ENCODE measurements around the gene THRA.

THRA gene

GRCh38 chr17:40110026-40110845 is 47.5 kb downstream of the THRA start:
- Histone ChIP-seq H3K9me3 (ENCODE audit: control extremely low read depth in 1 of 5, control insufficient read depth in 4 of 5, insufficient read depth in 2 of 5, low read depth in 1 of 5, low read length in 4 of 5) (no peaks in the 10 kb centered on the region), H3K27ac (ENCODE audit: insufficient read depth in 1 of 2, low read depth in 1 of 2, low read length in 2 of 2, poor library complexity in 1 of 2, severe bottlenecking in 2 of 2) (no peak overlapping the region), H3K4me3 (ENCODE audit: control insufficient read depth in 1 of 7, extremely low read depth in 1 of 7, insufficient read depth in 4 of 7, low read depth in 2 of 7, low read length in 6 of 7) (no peak overlapping the region), H3K27me3 (replicated peaks in 2 of 5; ENCODE audit: control insufficient read depth in 4 of 5, insufficient read depth in 5 of 5, low read length in 4 of 5) (no peaks in the 10 kb centered on the region), H3K36me3 (ENCODE audit: control insufficient read depth in 4 of 4, insufficient read depth in 4 of 4, low read length in 3 of 4) (no peaks in the 10 kb centered on the region), H3K4me1 (ENCODE audit: control extremely low read depth in 1 of 4, control insufficient read depth in 4 of 4, insufficient read depth in 4 of 4, low read length in 3 of 4) (peaks cover 24 to 84% (median 77%) of the 10 kb centered on the region in 4 experiments)
- CTCF ChIA-PET: interaction anchor here (0.8 to 6.7 kb wide), 16 partner anchors 8 to 173 kb away, joined by 3 to 91 read pairs (median 18); partner anchors contain the start of genes CASC3, MSL1 and NR1D1
- 100% methylated on average over 1 of the region's 3 CpGs for WGBS (ENCODE audit: insufficient coverage)
- POLR2A ChIA-PET: interaction anchor here (1.0 kb wide), 1 partner anchor 12 kb away, joined by 3 read pairs; the partner anchor contains the start of gene MSL1
- DNase-seq: no peak

- ChIA-PET POLR2A (interaction anchor here (1.0 to 1.2 kb wide), 2 partner anchors 11 to 12 kb away, joined by 3 to 7 read pairs; partner anchors contain the start of gene MSL1), CTCF (interaction anchor here (0.8 to 6.7 kb wide), 27 partner anchors 9 to 166 kb away, joined by 3 to 91 read pairs (median 12); partner anchors contain the start of genes CASC3, MSL1, NR1D1 and THRA)
- H3K36me3 ChIP-seq (ENCODE audit: control insufficient read depth in 4 of 4, insufficient read depth in 4 of 4, low read length in 3 of 4): no peaks in the 10 kb centered on the region
- no peaks in the 10 kb centered on the region for H3K27me3 ChIP-seq (replicated peaks in 2 of 5; ENCODE audit: control insufficient read depth in 4 of 5, insufficient read depth in 5 of 5, low read length in 4 of 5)
- H3K27ac ChIP-seq (ENCODE audit: insufficient read depth in 1 of 2, low read depth in 1 of 2, low read length in 2 of 2, poor library complexity in 1 of 2, severe bottlenecking in 2 of 2): peak overlapping the region in 1 of 2 experiments; percentile 37
- peak overlapping the region in 5 of 7 experiments; percentile 32 to 69 (median 53) for H3K4me3 ChIP-seq (ENCODE audit: control insufficient read depth in 1 of 7, extremely low read depth in 1 of 7, insufficient read depth in 4 of 7, low read depth in 2 of 7, low read length in 6 of 7)
- H3K4me1 ChIP-seq (ENCODE audit: control extremely low read depth in 1 of 4, control insufficient read depth in 4 of 4, insufficient read depth in 4 of 4, low read length in 3 of 4): peaks cover 19 to 72% (median 65%) of the 10 kb centered on the region in 4 experiments
- peak; percentile 72 to 80 (median 79) for DNase-seq
- WGBS (ENCODE audit: insufficient coverage): 2% methylated on average over 9 of the region's 12 CpGs
- no peaks in the 10 kb centered on the region for H3K9me3 ChIP-seq (ENCODE audit: control extremely low read depth in 1 of 5, control insufficient read depth in 4 of 5, insufficient read depth in 2 of 5, low read depth in 1 of 5, low read length in 4 of 5)
Measured at GRCh38 chr17:40111221-40112128, 48.7 kb downstream of the THRA start.

- peak overlapping the region in 3 of 7 experiments; percentile 32 to 69 (median 56) for H3K4me3 ChIP-seq (ENCODE audit: control insufficient read depth in 1 of 7, extremely low read depth in 1 of 7, insufficient read depth in 4 of 7, low read depth in 2 of 7, low read length in 6 of 7)
- peak overlapping the region in 1 of 2 experiments; percentile 7 for H3K27ac ChIP-seq (ENCODE audit: insufficient read depth in 1 of 2, low read depth in 1 of 2, low read length in 2 of 2, poor library complexity in 1 of 2, severe bottlenecking in 2 of 2)
- 19% methylated on average over 2 of the region's 2 CpGs for WGBS (ENCODE audit: insufficient coverage)
- no peaks in the 10 kb centered on the region for H3K36me3 ChIP-seq (ENCODE audit: control insufficient read depth in 4 of 4, insufficient read depth in 4 of 4, low read length in 3 of 4)
- ChIA-PET POLR2A (interaction anchor here (1.2 to 1.5 kb wide), 2 partner anchors 13 to 28 kb away, joined by 5 to 7 read pairs; partner anchors contain the start of gene CASC3), CTCF (interaction anchor here (0.8 to 6.7 kb wide), 41 partner anchors 8 to 178 kb away, joined by 3 to 91 read pairs (median 6); partner anchors contain the start of genes CASC3, MSL1, NR1D1 and THRA)
- DNase-seq: no peak
- H3K27me3 ChIP-seq (replicated peaks in 2 of 5; ENCODE audit: control insufficient read depth in 4 of 5, insufficient read depth in 5 of 5, low read length in 4 of 5): no peaks in the 10 kb centered on the region
- peaks cover 17 to 64% (median 58%) of the 10 kb centered on the region in 4 experiments for H3K4me1 ChIP-seq (ENCODE audit: control extremely low read depth in 1 of 4, control insufficient read depth in 4 of 4, insufficient read depth in 4 of 4, low read length in 3 of 4)
- no peaks in the 10 kb centered on the region for H3K9me3 ChIP-seq (ENCODE audit: control extremely low read depth in 1 of 5, control insufficient read depth in 4 of 5, insufficient read depth in 2 of 5, low read depth in 1 of 5, low read length in 4 of 5)
Measured at GRCh38 chr17:40112191-40112711, 49.5 kb downstream of the THRA start.

DNA sequence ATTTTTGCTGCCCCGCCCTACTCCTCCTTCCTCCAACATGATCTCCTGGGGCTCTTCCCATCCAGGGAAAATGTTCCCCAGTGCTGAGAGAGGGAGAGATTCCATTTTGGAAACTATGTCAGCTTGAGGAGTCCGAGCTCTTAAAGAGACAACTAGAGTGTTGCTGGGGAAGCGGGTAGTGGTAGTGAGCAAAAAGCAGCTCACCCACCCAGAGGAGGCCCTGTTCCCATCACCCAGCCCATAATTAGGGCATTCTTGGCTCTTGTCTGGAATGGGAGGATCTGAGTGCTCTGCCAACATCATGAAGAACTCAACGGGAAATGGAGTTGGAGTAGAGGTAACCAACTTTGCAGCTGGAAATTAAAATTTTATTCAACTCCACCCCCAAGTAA is 49.9 kb downstream of the THRA start:
- peaks cover 12 to 63% (median 55%) of the 10 kb centered on the region in 4 experiments for H3K4me1 ChIP-seq (ENCODE audit: control extremely low read depth in 1 of 4, control insufficient read depth in 4 of 4, insufficient read depth in 4 of 4, low read length in 3 of 4)

GRCh38 chr17:40113110-40113906 is 50.5 kb downstream of the THRA start:
- DNase-seq: peak; percentile 93 to 97 (median 97)
- Histone ChIP-seq H3K4me3 (ENCODE audit: control insufficient read depth in 1 of 7, extremely low read depth in 1 of 7, insufficient read depth in 4 of 7, low read depth in 2 of 7, low read length in 6 of 7) (peak overlapping the region in 6 of 7 experiments; percentile 54 to 82 (median 64)), H3K27ac (ENCODE audit: insufficient read depth in 1 of 2, low read depth in 1 of 2, low read length in 2 of 2, poor library complexity in 1 of 2, severe bottlenecking in 2 of 2) (peak overlapping the region in 1 of 2 experiments; percentile 64), H3K4me1 (ENCODE audit: control extremely low read depth in 1 of 4, control insufficient read depth in 4 of 4, insufficient read depth in 4 of 4, low read length in 3 of 4) (peaks cover 13 to 63% (median 55%) of the 10 kb centered on the region in 4 experiments), H3K9me3 (ENCODE audit: control extremely low read depth in 1 of 5, control insufficient read depth in 4 of 5, insufficient read depth in 2 of 5, low read depth in 1 of 5, low read length in 4 of 5) (no peaks in the 10 kb centered on the region), H3K27me3 (replicated peaks in 2 of 5; ENCODE audit: control insufficient read depth in 4 of 5, insufficient read depth in 5 of 5, low read length in 4 of 5) (no peaks in the 10 kb centered on the region), H3K36me3 (ENCODE audit: control insufficient read depth in 4 of 4, insufficient read depth in 4 of 4, low read length in 3 of 4) (no peaks in the 10 kb centered on the region)
- whole genome bisulfite sequencing (ENCODE audit: insufficient coverage): under 1% methylated on average over 15 of the region's 17 CpGs
- ChIA-PET CTCF (interaction anchor here (0.5 to 6.7 kb wide), 45 partner anchors 7 to 399 kb away, joined by 3 to 91 read pairs (median 6); partner anchors contain the start of genes CASC3, MSL1, NR1D1 and THRA), POLR2A (interaction anchor here (0.9 to 1.5 kb wide), 6 partner anchors 9 to 55 kb away, joined by 4 to 5 read pairs (median 4); partner anchors contain the start of genes CASC3 and MSL1)

More for the DNA sequence above, 49.9 kb downstream of the THRA start:
- H3K27me3 ChIP-seq (replicated peaks in 2 of 5; ENCODE audit: control insufficient read depth in 4 of 5, insufficient read depth in 5 of 5, low read length in 4 of 5): no peaks in the 10 kb centered on the region
- DNase-seq: no peak
- H3K9me3 ChIP-seq (ENCODE audit: control extremely low read depth in 1 of 5, control insufficient read depth in 4 of 5, insufficient read depth in 2 of 5, low read depth in 1 of 5, low read length in 4 of 5): no peaks in the 10 kb centered on the region
- no peak overlapping the region for H3K4me3 ChIP-seq (ENCODE audit: control insufficient read depth in 1 of 7, extremely low read depth in 1 of 7, insufficient read depth in 4 of 7, low read depth in 2 of 7, low read length in 6 of 7)
- ChIA-PET CTCF (interaction anchor here (0.5 to 6.7 kb wide), 44 partner anchors 8 to 400 kb away, joined by 3 to 91 read pairs (median 6); partner anchors contain the start of genes CASC3, MSL1, NR1D1 and THRA), POLR2A (interaction anchor here (0.9 to 1.5 kb wide), 5 partner anchors 9 to 56 kb away, joined by 4 to 5 read pairs (median 5); partner anchors contain the start of genes CASC3 and MSL1)
- no CpG with 5 or more reads among the region's 4 CpGs for WGBS (ENCODE audit: insufficient coverage)
- H3K27ac ChIP-seq (ENCODE audit: insufficient read depth in 1 of 2, low read depth in 1 of 2, low read length in 2 of 2, poor library complexity in 1 of 2, severe bottlenecking in 2 of 2): peak overlapping the region in 1 of 2 experiments; percentile 7
- H3K36me3 ChIP-seq (ENCODE audit: control insufficient read depth in 4 of 4, insufficient read depth in 4 of 4, low read length in 3 of 4): no peaks in the 10 kb centered on the region

All from common myeloid progenitor, CD34-positive (primary cell).